ENCODE measurements around the gene PLAAT4.
"Not testable (repeated sequence)": the region's sequence is repeated elsewhere in the genome, so short reads cannot be mapped to it uniquely, and the experiment has no call there.

Gene PLAAT4

DNA sequence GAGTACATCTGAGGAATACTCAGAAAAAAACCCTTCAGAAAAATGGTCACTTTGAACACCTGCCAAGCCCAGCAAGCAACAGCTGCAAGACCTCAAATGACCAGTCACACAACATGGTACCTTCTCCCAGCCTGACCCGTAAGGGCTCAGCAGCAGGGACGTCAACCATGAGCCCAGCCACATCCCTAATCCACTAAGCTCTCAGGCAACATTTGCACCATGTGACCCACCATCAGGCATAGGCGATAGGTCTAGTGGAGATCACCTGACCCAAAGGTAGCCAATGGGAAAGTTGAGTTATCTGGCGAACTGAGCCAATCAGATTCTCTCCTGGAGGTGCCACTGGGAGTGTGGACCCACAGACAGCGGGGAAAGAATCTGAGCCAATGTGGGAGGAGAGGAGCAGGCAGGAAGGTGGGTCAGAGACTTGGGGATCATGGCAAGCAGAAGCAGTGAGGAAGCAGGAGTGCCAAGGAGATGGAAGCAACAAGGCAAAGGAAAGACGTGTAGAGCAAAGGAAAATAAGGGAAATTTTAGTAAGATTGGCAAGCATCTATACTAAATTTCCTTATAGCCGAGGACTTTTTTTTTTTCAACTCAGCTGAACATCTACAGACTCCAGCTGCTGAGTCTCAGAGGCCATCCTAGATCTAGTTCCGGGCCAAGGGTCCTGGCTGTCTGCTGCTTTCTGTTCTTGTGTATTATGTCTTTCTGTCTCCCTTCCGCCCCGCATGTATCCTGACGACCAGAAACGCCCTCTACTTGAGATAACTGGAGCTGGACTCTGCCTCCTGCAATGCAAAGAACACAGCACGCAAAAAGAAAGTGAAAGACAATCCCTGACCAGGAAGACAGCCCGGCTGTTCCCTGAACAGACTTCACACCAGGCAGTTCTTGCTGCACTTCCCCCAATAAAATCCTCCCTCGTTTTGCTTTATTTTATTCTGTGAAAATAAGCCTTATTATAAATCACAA lies 37.6 kb downstream of the PLAAT4 start:
- peak; percentile 58 for DNase-seq

DNA sequence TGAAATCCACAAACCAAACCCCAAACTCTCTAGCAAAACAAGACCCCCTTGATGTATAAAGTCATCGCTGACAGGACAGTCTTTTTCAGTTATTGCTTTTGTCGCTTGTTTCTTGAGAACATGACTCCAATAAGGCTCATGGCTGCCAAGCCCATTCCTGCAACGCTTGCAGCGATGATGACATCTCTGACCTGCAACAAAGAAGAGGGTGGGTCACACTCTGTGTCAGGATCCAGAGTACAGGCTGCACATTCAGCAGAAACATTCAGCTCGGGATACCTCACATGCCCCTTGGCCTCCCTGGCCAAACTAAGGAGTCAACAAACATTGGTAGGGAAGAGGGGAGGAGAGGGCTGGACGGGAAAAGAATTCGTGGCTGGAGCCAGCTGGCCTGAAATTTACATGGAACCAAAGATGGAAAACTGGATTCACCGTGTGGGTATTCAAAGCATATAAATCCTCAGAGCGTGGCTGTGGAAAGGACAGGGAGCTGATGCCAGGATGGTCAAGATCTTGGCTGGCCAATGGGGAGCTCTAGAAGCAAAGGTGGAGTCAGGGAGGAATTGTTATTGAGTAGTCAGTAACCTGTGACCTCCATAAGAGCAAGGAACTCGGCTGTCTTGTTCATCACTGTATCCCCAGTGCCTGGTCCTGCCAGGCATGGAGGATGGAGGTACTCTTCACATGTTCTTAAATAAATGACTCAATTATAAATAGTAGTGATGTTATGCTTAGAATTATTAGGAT lies 38.4 kb downstream of the PLAAT4 start:
- DNase-seq: no peak

DNA sequence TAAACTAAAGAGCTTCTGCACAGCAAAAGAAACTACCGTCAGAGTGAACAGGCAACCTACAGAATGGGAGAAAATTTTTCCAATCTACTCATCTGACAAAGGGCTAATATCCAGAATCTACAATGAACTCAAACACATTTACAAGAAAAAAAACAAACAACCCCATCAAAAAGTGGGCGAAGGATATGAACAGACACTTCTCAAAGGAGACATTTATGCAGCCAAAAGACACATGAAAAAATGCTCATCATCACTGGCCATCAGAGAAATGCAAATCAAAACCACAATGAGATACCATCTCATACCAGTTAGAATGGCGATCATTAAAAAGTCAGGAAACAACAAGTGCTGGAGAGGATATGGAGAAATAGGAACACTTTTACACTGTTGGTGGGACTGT lies 42.3 kb downstream of the PLAAT4 start:
- DNase-seq: not testable (repeated sequence)

DNA sequence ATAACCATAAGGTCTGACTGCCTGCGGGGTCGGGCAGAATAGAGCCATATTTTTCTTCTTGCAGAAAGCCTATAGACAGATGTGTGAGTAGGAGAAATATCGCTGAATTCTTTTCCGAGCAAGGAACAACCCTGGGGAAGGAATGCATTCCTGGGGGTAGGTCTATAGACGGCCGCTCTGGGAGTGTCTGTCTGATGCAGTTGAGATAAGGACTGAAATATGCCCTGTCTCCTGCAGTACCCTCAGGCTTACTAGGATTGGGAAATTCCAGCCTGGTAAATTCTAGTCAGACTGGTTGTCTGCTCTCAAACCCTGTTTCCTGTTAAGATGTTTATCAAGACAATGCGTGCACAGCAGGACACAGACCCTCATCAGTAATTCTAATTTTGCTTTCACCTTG lies 44.6 kb downstream of the PLAAT4 start:
- DNase-seq: not testable (repeated sequence)

DNA sequence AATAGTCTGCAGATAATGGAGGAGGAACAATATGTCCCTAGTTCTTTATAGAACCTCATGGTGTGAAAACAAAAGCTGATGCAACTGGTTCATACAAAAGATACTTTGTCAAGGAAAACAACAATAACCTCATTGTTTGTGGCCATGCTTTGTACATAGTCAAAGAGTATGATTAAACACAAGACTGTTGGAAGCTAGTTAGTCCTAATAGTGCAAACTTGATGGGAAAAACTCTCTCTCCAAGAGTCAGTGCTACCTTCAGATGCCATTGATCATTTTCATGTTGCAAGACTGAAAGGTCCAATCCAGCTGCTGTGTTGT lies 46.7 kb downstream of the PLAAT4 start:
- DNase-seq: no peak

DNA sequence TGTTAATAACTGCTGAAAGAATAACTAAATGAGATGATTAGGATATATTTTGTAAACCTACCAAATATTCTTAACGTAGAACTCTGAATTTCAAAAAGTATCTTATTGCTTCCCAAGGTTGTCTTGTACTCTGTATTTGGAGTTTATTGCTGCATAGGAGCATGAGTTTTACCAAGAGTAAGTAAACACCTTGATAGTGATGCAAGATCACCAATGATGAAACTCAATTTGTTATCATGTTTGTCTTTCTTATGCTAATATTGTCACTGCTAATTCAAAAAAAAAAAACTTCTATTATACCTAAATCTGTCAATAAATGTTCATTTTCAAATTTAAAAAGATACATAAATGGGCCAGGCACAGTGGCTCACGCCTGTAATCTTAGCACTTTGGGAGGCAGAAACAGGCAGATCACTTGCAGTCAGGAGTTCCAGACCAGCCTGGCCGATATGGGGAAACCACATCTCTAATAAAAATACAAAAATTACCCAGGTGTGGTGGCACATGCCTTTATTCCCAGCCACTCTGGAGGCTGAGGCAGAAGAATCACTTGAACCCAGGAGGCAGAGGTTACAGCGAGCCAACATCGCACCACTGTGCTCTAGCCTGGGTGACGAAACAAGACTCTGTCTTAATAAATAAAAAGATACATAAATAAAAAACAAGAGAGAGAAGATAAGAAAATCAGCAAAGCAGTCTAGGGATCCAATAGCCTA lies 50.0 kb downstream of the PLAAT4 start:
- DNase-seq: no peak

DNA sequence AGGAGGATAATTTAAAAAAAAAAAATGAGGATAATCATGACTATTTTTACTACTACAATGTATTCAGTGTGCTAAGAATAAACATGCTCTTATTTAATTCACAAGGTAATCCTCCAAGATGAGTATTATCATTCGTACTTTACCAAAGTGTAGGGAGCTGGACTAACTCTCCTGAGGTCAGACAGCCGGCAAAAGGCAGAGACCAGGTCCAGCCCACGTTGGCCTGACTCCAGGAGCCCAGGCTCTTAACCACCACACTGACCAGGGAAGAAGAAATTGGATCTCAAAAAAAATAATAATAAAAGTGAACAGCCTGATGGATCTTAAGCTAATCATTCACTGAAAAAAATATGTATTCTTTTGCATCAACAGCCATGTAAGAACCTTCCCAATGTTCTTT lies 52.4 kb downstream of the PLAAT4 start:
- no peak for DNase-seq

DNA sequence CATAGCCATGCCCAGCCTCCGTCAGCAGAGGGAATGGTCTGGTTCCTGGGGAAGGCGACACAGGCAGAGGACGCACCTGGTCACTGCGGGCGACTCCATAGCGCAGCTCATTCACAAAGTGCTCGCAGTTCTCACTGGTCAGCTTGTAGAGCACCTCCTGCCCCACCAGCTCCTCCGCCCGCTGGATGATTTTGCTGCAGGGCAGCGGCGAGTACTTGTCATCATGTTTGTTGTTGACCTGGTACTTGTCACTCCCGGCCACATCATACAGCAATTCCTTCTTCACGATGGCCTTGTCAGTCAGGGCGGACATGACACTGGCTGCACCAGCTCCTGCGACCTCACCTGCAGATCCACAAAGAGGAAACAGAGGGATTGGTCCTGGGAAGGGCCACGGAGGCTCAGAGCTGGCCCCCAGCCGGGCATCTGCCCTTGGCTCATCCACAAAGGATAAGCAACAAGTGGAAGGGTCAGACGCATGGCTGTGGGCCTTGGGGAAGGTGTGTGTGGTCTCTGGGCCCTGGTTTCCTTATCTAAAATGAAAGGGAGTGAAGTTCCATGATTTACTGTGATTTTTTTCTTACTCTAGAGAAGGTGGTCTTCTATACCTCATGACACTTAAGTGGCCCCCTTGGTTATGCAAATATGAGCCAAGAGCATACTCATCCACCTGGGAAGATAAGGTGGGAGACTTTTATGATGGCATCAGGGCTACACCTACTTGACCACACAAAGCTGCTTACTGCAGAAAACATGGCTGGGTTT lies 53.6 kb downstream of the PLAAT4 start:
- no peak for DNase-seq

DNA sequence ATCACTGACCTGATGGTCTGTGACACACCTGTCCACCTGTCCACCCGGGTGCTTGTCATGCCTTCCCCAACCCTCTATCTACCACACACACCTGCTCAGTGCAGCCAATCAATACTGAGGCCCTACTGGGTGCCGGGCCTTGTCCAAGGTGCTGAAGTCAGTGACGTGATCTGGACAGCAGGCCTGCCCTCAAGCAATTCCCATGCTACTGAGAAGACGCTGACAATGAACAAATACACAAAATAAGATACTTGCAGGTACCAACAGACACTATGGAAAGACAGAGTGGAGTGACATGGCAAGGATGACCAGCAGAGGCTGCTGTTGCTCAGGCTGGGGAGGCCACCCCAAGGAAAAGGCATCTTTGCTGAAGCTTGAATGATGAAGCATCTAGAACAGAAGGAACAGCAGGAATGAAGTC lies 56.4 kb downstream of the PLAAT4 start:
- DNase-seq: no peak

DNA sequence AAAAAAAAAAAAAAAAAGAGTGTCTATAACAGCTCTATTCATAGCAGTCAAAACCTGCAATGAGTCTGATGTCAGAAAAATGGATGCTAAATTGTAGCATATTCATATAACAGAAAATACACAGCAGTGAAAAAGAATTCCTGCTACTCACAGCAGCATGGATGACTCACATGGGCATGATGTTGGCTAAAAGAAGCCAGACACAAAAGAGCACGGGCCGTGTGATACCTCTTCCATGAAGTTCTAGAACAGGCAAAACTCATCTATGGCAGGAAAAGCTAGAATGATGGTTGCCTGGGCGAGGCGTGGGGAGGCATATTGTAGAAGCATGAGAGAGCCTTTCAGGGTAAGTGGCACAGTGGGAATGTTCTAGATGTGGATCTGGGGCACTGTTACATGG lies 58.7 kb downstream of the PLAAT4 start:
- no peak for DNase-seq
